Right lobe of liver (tissue), 4 donors: Measurements from ENCODE around the gene MACO1.
"Not testable (repeated sequence)": the region's sequence is repeated elsewhere in the genome, so short reads cannot be mapped to it uniquely, and the experiment has no call there.

Experiments used
- CTCF ChIP-seq, 4 donors: fragments of 200-600 bp in 3 of 4; fragments of 450-650 bp in 1 of 4; IDR thresholded peaks; one replicate each; pipeline versions ENCODE4 v1.5.1 to v1.8.0; 2016 to 2022; ENCODE audit warnings: antibody characterized with exemption in 4 of 4, mild to moderate bottlenecking in 2 of 4
- POLR2A ChIP-seq: fragments of 450-650 bp; IDR thresholded peaks from one replicate; pipeline ENCODE4 v1.6.1; 2017; ENCODE audit warnings: antibody characterized with exemption, mild to moderate bottlenecking
- donor health status: DM: no; HTN: no; CAD: no.
- donor health status: DM: no; HTN: no; CAD: no.
- donor health status: DM: no; HTN: yes; CAD: no.

GRCh38 chr1:25414157-25414556, 16.5 kb upstream of the MACO1 start:
- not testable (repeated sequence) for TF ChIP-seq CTCF (IDR thresholded peaks at IDR 0.05); POLR2A
